ENCODE data around the gene SYNE2.

Gene SYNE2

GRCh38 chr14:63912286-63912685 lies 59.5 kb downstream of the SYNE2 start:
- no peak for DNase-seq

- no peak for DNase-seq
These were observed 65.6 kb downstream of the SYNE2 start for GRCh38 chr14:63918411-63918810.

- DNase-seq = no peak
These were observed 70.1 kb downstream of the SYNE2 start for GRCh38 chr14:63922696-63923421.

- no peak for DNase-seq
These were observed 70.6 kb downstream of the SYNE2 start for GRCh38 chr14:63923422-63923752.

DNA sequence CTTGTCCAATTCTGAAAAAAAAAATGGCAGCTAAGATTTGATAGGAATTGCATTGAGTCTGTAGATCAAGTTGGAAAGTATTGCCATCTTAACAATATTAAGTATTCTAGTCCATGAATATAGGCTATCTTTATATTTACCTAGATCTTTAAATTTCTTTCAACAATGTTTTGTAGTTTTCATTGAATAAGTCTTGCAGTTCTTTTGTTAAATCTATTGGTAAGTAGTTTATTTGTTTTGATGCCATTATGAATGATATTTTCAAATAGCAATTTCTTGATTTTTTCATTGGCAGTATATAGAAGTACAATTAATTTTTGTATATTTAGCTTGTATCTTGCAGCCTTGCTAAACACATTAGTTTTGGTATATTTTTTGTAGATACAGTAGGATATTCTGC lies 71.6 kb downstream of the SYNE2 start:
- no peak for DNase-seq

- no peak for DNase-seq
These were observed 73.8 kb downstream of the SYNE2 start for GRCh38 chr14:63926641-63927040.

DNA sequence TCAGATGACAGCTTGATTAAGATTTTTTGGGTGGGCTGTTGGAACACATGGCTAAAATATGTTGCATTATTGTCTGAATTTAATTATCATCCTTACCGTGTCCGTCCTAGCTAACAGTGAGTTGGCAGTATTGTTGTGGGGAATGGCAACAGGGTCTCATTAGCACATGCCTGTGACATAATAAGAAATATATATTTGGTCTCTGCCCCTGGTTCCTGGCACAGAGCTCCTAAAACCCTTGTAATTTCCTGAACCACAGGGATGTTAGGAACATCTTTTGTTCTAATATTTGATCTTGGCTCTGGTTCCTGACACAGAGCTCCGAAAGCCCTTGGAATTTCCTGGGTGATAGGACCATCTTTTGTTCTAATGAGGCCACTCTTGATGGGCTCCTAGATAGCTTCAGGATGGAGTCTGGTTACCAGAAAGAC lies 76.0 kb downstream of the SYNE2 start:
- DNase-seq = no peak

DNA sequence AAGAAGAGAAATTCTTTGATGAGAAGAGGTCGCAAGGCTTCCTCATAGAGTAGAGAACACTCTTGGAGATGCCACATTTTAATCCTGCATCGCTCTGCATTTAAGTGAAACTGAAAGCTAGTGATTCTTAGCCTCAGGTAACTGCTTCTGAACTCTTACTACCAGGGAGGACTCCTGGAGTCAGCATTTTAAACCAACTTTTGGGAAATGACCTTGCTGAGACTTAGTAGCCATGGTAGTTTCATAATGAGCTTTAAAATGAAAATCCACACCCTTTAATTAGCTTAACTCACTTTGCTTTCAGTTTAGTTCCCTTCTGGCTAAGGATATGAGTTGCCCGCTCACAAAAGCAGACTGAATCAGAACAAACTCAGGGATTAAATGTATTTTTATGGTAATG lies 80.3 kb downstream of the SYNE2 start:
- DNase-seq = no peak

- DNase-seq = no peak
These were observed 80.9 kb downstream of the SYNE2 start for GRCh38 chr14:63933711-63934110.

DNA sequence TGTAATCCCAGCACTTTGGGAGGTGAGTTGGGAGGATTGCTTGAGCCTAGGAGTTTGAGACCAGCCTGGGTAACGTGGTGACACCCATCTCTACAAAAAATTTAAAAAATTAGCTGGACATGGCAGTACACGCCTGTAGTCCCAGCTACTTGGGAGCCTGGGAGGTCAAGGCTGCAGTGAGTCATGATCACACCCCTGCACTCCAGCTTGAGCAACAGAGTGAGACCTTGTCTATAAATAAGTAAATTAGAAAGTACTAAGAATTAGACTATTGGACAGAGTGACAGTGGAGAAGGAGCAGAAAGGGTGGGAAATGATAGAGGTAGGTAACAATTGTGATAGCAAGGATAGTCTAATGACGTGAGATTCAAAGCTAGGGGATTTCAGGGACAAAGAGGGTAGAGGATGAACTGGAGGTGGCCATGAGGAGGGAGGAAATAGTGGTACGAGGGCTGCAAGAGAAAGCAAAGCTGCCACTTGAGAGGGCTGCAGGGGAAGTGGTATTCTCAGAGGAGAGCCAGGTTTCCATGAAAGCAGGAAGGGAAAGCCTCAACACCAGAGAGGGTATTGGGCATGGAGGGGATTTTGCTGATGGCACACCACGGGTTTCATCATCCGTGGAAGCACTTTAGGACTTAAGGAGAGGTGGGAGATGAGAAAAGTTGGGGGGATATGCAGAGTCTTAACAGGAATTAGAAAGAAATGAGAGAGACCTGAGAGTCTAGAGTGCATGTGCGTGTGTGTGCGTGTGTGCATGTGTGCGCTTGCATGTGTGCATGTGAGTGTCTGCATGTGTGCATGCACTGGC lies 85.6 kb downstream of the SYNE2 start:
- no peak for DNase-seq

GRCh38 chr14:63939006-63939270 lies 86.1 kb downstream of the SYNE2 start:
- DNase-seq = no peak

DNA sequence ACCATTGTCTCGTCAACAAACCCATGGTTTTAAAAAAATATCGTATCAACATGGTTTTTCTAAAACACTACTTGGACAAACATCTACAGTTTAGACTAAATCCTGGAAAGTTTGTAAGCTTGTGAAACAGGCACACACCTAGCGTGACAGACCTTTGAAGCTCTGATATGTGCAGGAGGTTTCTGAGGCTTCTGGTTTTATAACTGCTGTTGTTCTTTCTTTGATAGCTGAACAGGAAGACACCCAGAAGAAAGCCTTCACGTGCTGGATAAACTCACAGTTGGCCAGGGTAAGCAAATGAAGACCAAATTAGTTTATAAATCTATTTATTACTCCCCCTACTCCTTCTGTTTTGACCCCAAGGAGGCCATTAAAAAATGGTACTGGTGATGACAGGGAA lies 87.6 kb downstream of the SYNE2 start:
- DNase-seq = no peak

GRCh38 chr14:63941023-63941422 lies 88.2 kb downstream of the SYNE2 start:
- no peak for DNase-seq

DNA sequence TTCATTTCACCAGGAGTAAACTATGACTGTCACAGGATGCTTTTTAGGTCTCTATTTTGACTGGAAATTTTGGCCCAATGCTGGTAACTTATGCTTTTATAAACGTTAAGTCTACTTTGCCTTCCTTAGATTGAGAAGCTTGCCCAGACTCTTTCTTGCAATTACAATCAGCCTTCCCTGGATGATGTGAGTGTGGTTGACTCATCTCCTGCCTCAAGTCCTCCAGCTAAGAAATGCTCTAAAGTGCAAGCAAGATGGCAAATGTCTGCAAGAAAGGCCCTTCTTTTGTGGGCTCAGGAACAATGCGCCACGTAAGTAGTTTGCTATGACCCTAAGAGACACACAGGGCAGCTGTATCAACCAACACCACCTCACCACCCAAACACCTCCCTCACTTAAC lies 96.9 kb downstream of the SYNE2 start:
- no peak for DNase-seq

- no peak for DNase-seq
These were observed 98.2 kb downstream of the SYNE2 start for GRCh38 chr14:63951021-63951420.

DNA sequence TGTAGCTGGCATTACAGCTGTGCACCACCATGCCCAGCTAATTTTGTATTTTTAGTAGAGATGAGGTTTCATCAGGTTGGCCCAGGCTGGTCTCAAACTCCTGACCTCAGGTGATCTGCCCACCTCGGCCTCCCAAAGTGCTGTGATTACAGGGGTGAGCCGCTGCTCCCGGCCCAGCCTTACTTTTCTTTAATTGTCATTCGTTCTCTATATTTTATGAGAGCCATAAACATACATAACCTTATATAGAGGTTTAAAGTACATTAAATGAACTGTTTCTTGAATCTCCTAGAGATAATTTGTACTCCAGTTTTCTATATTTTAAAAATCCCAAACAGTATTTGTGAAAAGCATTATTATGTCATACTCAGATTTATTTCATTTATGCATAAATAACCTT lies 98.6 kb downstream of the SYNE2 start:
- DNase-seq = no peak

DNA sequence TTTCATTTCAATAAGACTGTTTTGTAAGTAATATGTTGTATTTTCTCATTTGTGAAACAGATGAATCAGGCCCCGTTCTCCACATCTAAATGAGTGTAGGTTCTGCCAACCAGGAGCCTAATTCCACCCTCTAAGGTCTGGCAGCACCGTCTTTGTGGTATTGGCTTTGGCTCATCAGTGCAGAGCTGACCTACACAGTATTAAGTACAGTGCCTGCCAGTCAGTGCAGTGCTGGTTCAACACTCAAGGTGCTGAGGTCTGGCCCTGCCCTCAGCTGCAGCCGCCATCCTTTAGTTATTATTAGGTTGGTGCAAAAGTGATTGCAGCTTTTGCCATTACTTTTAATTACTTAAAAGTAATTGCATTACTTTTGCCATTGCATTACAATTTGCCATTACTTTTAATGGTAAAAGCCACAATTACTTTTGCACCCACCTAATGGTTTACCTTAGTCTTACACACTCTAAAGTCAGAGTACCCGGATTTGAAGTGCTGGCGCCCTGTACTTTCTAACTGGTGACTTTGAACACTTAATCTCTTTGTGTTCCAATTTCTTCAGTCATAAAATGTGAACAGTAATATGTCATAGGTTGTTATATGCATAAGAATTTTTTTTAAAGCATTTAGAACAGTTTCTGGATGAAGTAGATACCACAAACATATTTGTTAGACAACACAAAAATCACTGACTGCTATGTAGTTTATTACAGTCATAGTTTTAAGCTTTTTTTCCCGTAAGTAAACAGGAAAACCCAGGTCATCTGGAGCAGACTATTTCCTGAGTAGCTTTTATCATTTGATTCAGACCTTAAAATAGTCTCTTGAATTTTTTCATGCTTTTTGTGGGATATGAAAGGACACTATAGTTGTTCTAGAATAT lies 99.5 kb downstream of the SYNE2 start:
- DNase-seq = no peak

DNA sequence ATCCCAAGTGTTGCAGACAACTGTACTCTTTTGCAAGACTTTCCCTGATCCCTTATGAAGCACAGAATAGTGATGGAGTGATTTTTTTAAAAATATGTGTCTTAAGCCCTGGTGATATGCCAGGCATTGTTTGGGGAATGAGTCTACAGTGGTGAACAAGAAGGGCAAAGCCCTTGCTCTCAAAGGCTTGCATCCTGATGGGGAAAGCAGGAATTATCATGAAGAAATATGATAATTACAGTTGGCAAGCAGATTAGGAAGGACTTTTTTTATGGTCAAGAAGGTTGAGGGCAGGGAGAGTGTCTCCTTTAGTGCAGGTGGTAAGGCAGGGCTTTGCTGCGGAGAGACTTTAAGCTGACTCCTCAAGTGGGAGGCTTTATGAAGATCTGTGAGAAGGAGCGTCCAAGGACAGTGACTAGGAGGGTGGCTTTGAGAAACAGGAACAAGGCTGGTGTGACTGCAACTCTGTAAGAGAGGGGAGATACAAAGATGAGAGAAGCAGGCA lies 100.2 kb downstream of the SYNE2 start:
- DNase-seq = no peak

DNA sequence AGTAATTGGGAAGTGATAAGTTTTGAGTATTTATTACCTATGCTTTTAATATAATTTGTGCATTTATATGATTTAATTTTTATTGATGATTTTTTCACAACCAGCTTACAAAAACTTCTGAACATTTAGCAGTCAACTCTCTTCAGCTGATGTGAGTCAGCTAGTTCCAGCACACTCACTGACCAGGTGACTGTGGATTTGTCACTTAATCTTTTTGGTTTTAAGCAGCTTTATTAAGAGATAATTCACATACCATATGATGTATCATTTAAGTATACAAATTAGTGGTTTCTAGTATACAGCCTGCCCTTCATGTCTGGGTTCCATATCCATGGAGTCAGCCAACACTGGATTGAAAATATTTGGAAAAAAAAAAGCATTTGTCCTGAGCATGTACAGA lies 103.5 kb downstream of the SYNE2 start:
- DNase-seq = no peak

DNA sequence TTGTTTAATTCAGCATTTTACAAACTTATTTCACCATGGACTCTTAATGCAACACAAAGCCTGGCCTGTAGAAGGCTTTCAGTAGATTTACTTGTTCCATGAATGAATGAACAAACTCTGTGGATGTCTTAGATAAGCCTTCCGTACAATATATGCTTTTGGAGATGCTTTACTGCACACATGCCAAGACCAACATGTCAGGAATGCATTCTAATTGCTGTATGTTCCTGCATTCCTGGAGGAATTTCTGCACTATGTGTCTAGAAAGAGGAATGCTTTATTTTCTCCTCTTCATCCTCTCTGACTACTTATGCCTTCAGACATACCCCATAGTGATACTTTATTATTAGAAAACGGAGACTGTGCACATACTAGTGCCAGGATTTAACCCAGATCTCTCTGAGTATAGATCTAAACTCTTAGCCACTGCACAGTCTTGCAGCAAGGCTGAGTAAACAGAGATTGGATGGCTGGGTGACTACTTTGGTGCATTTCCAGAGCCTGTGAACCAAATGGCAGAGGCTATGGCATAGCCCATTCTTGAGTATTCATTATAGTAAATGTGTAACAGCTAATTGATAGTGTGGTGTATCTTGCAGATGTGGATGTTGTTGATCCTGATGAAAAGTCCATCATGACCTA lies 108.2 kb downstream of the SYNE2 start:
- peak; percentile 48 for DNase-seq

GRCh38 chr14:63962906-63963305 lies 110.1 kb downstream of the SYNE2 start:
- DNase-seq = no peak

DNA sequence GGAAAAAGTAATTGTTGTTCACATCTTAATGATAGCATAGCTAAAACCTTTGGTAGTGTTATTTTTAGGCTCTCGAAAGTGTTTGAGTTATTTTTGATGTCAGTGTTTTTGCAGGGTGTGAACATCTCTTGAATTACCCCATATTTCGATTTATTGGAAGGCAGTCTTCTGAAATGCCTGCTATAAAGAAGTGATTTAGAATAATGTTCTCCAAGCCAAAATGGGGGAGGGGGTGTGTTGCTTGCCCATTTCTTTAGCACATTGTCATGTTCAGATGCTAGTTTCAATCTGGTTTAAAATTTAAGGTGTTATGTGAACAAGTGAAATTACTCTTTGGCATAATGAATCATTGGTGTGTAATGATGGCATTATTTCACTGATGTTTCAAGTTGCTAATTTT lies 110.6 kb downstream of the SYNE2 start:
- no peak for DNase-seq

DNA sequence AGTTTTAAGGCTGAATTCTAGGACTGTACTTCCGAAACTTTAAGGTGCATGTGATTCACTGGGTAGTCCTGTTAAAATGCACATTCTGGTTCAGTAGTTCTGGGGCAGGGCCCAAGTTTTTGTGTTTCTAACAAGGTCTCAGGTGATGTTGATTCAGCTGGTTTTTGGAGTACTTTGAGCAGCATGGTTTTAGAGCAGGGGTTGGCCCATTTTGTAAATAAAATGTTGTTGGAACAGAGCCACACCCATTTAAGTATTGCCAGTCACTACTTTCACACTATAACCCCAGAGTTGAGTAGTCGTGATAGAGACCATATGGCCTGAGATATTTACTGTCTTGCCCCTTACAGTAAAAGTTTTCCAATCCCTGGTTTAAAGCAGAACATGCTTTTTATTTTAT lies 111.3 kb downstream of the SYNE2 start:
- peak; percentile 57 for DNase-seq
